ENCODE data around the gene GLCE. TPM values are rescaled to one million over a fixed set of nuclear protein-coding genes. Genes with fewer than 3 reads are reported as not detected.

The GLCE gene
- total and polyA plus RNA-seq, 9 of the 15 experiments (the other 6 are each of a cell fraction or from before 2014, with no cell fraction given) = 4.6 to 12.3 (median 10.6) TPM

DNA sequence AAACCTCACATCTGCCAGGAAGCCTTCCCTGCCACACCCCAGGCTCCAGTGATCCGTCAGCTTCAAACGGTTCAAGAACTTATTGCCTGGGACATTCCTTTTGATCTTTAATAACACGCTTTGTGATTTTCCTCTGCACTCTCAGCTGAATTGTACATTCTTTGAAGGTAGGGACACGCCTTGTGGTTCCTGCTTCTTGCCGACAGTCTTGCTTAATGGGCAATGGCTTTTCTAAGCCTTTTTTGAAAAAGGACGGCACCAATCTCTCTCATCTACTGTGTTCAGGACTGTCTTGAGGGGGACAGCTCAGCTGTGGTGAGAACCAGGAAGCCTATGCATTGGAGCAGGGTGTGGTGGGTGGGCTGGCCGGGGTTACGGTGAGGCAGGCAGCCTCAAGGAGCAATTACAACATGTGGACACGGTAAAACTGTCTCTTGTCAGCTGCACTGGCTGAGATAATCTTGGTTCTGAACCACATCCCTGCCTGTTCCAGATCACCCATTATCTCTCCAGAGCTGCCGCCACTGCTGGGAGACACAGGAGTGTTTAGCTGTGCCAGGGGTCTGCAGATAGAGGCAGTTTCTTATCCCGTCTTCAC, 46.0 kb upstream of the GLCE start (continued):
- TF ChIP-seq RCOR1 (IDR thresholded peaks at IDR 0.05; ENCODE audit: borderline replicate concordance in 1 of 2, low read depth in 2 of 2, low read length in 2 of 2) (peak in 1 of 2 experiments; percentile 29; a peak in 1 of 4 replicates), CBX5 (IDR thresholded peaks at IDR 0.05; ENCODE audit: borderline replicate concordance, low read depth) (no peak), RFX1 (IDR thresholded peaks at IDR 0.05) (no peak), ZNF23 (CRISPR knock-in tag; IDR thresholded peaks at IDR 0.05) (no peak), DPF2 (IDR thresholded peaks at IDR 0.05) (peak; percentile 57), SUPT5H (IDR thresholded peaks at IDR 0.05) (no peak), STAG1 (CRISPR knock-in tag; IDR thresholded peaks at IDR 0.05; ENCODE audit: borderline replicate concordance) (no peak), ZKSCAN1 (IDR thresholded peaks at IDR 0.05; ENCODE audit: low read depth, low read length) (no peak), ZNF766 (CRISPR knock-in tag; conservative IDR thresholded peaks at IDR 0.05) (peak; percentile 70; the same call in 1 of the 2 replicates), CSDE1 (IDR thresholded peaks at IDR 0.05) (no peak), JUND (IDR thresholded peaks at IDR 0.05; ENCODE audit: borderline replicate concordance, low read depth, low read length) (0 out of 2 replicates have a peak, but pooled peaks have one; percentile 6), JUND (tag; IDR thresholded peaks at IDR 0.05; ENCODE audit: borderline replicate concordance, low read depth, low read length) (no peak)
- TF ChIP-seq, protein P1, sequence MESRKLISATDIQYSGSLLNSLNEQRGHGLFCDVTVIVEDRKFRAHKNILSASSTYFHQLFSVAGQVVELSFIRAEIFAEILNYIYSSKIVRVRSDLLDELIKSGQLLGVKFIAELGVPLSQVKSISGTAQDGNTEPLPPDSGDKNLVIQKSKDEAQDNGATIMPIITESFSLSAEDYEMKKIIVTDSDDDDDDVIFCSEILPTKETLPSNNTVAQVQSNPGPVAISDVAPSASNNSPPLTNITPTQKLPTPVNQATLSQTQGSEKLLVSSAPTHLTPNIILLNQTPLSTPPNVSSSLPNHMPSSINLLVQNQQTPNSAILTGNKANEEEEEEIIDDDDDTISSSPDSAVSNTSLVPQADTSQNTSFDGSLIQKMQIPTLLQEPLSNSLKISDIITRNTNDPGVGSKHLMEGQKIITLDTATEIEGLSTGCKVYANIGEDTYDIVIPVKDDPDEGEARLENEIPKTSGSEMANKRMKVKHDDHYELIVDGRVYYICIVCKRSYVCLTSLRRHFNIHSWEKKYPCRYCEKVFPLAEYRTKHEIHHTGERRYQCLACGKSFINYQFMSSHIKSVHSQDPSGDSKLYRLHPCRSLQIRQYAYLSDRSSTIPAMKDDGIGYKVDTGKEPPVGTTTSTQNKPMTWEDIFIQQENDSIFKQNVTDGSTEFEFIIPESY (CRISPR knock-in tag; IDR thresholded peaks at IDR 0.05) = no peak
- TF ChIP-seq, protein P2, sequence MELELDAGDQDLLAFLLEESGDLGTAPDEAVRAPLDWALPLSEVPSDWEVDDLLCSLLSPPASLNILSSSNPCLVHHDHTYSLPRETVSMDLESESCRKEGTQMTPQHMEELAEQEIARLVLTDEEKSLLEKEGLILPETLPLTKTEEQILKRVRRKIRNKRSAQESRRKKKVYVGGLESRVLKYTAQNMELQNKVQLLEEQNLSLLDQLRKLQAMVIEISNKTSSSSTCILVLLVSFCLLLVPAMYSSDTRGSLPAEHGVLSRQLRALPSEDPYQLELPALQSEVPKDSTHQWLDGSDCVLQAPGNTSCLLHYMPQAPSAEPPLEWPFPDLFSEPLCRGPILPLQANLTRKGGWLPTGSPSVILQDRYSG (tag; conservative IDR thresholded peaks at IDR 0.05; ENCODE audit: low read depth) = no peak
- TF ChIP-seq, protein P3, sequence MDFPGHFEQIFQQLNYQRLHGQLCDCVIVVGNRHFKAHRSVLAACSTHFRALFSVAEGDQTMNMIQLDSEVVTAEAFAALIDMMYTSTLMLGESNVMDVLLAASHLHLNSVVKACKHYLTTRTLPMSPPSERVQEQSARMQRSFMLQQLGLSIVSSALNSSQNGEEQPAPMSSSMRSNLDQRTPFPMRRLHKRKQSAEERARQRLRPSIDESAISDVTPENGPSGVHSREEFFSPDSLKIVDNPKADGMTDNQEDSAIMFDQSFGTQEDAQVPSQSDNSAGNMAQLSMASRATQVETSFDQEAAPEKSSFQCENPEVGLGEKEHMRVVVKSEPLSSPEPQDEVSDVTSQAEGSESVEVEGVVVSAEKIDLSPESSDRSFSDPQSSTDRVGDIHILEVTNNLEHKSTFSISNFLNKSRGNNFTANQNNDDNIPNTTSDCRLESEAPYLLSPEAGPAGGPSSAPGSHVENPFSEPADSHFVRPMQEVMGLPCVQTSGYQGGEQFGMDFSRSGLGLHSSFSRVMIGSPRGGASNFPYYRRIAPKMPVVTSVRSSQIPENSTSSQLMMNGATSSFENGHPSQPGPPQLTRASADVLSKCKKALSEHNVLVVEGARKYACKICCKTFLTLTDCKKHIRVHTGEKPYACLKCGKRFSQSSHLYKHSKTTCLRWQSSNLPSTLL (IDR thresholded peaks at IDR 0.05) = no peak
- TF ChIP-seq, protein P4, sequence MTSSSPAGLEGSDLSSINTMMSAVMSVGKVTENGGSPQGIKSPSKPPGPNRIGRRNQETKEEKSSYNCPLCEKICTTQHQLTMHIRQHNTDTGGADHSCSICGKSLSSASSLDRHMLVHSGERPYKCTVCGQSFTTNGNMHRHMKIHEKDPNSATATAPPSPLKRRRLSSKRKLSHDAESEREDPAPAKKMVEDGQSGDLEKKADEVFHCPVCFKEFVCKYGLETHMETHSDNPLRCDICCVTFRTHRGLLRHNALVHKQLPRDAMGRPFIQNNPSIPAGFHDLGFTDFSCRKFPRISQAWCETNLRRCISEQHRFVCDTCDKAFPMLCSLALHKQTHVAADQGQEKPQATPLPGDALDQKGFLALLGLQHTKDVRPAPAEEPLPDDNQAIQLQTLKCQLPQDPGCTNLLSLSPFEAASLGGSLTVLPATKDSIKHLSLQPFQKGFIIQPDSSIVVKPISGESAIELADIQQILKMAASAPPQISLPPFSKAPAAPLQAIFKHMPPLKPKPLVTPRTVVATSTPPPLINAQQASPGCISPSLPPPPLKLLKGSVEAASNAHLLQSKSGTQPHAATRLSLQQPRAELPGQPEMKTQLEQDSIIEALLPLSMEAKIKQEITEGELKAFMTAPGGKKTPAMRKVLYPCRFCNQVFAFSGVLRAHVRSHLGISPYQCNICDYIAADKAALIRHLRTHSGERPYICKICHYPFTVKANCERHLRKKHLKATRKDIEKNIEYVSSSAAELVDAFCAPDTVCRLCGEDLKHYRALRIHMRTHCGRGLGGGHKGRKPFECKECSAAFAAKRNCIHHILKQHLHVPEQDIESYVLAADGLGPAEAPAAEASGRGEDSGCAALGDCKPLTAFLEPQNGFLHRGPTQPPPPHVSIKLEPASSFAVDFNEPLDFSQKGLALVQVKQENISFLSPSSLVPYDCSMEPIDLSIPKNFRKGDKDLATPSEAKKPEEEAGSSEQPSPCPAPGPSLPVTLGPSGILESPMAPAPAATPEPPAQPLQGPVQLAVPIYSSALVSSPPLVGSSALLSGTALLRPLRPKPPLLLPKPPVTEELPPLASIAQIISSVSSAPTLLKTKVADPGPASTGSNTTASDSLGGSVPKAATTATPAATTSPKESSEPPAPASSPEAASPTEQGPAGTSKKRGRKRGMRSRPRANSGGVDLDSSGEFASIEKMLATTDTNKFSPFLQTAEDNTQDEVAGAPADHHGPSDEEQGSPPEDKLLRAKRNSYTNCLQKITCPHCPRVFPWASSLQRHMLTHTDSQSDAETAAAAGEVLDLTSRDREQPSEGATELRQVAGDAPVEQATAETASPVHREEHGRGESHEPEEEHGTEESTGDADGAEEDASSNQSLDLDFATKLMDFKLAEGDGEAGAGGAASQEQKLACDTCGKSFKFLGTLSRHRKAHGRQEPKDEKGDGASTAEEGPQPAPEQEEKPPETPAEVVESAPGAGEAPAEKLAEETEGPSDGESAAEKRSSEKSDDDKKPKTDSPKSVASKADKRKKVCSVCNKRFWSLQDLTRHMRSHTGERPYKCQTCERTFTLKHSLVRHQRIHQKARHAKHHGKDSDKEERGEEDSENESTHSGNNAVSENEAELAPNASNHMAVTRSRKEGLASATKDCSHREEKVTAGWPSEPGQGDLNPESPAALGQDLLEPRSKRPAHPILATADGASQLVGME (CRISPR knock-in tag; IDR thresholded peaks at IDR 0.05) = no peak
- TF ChIP-seq, protein P5, sequence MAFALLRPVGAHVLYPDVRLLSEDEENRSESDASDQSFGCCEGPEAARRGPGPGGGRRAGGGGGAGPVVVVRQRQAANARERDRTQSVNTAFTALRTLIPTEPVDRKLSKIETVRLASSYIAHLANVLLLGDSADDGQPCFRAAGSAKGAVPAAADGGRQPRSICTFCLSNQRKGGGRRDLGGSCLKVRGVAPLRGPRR (CRISPR knock-in tag; IDR thresholded peaks at IDR 0.05) = no peak
